Measurements from ENCODE around the gene DRAP1.

The DRAP1 gene

DNA sequence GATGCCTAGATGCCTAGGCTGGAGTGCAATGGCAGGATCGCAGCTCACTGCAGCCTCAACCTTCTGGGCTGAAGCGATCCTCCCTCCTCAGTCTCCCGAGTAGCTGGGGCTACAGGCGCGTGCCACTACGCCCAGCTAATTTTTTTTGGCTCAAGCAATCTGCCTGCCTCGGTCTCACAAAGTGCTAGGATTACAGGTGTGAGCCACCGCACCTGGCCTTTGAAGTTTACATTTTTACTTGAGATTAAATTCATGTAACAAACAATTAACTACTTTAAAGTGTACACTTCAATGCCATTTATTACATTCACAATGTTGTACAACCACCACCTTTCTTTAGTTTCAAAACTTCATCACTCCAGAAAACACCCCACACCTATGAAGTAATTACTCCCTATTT lies 15.5 kb upstream of the DRAP1 start:
- DNase-seq (ENCODE audit: low read depth): no peak

DNA sequence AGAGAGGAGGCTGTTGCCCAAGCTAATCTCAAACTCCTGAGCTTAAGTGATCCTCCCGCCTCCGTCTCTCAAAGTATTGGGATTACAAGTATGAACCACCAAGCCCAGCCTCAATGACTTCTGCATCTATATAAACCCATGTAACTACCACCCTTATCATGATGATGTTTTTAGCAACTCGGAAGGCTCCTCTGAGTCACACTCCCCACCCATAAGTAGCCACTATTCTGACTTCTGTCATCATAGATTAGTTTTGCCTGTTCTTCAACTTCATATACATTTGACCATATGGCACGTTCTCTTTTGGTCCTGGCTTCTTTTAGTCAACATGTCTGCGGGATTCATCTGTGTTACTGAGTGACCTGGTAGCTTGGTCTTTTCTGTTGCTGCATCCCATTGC lies 12.6 kb upstream of the DRAP1 start:
- DNase-seq (ENCODE audit: low read depth): no peak

DNA sequence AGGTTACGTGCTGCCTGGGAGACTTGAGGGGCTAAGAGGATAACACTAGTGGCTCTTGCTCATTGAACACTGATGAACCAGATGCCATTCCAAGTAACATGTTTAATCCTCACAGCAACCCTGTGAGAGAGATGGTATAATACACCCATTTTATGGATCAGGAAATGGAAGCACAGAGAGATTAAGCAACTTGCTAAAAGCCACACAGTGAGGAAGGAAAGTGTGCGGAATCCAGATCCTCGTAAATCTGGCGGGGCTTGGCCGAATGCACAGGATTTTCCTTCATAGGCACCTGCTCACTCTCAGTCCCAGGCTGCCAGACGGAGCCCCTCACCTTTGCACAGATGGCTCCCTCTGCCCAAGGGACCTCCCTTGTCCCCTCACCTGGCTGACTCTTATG lies 11.3 kb upstream of the DRAP1 start:
- no peak for DNase-seq (ENCODE audit: low read depth)

DNA sequence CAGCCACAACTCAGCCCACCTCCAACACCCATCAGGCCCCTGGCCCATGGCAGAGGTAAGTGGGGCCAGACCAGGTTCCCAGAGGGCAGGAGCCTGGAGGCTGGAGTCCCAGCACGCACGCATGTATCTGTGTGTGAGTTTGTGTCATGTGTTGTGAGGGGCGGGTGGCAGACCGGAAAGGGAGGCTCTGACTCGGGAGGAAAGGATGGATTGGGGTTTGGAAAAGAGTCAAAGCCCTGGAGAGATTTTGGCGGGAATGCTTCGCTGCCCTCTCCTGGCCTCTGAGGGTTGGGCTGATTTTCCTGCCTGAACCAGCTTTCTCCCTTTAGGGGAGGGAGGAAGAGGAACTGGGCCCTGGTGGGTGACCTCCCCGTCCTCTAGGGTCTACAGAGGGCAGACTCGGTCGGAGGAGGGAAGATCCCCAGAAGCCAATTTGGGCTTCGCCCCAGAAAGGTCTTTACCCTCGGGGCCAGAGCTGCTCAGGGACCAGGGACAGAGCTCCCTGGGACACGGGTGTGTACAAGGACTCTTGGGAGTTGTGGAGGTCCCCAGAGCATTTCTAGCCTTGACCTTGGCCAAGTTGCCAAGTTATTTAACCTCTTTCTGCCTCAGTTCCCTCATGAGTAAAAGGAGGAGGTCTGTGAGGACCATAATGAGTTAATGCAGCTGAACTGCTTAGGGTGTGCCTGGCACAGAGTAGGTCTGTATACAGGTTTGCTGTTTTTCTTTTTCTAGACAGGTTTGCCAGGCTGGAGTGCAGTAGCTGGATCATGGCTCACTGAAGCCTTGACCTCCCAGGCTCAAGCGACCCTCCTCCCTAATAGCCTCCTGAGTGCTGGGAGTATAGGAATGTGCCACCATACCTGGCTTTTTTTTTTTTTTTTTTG lies 7.3 kb upstream of the DRAP1 start:
- no peak for DNase-seq (ENCODE audit: low read depth)

DNA sequence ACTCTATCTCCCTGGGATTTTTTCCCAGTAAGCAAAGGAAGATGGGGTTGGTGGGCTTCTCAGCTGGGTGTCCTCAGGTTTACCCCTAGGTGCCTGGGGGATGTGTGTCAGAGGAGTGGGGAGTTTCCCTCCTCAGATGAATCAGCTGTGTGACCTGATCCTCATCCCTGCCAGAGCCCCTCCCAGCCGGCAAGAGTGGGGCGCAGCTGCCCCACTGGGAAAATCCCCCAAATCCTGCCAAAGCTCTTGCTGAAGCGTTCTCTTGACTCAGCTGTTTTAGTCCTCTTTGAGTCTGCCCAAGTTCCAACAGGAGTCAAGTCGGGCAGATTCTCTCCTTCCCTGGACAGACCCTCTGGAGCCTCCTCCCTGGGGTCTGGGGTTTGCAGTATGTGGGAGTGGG lies 6.4 kb upstream of the DRAP1 start:
- no peak for DNase-seq (ENCODE audit: low read depth)

DNA sequence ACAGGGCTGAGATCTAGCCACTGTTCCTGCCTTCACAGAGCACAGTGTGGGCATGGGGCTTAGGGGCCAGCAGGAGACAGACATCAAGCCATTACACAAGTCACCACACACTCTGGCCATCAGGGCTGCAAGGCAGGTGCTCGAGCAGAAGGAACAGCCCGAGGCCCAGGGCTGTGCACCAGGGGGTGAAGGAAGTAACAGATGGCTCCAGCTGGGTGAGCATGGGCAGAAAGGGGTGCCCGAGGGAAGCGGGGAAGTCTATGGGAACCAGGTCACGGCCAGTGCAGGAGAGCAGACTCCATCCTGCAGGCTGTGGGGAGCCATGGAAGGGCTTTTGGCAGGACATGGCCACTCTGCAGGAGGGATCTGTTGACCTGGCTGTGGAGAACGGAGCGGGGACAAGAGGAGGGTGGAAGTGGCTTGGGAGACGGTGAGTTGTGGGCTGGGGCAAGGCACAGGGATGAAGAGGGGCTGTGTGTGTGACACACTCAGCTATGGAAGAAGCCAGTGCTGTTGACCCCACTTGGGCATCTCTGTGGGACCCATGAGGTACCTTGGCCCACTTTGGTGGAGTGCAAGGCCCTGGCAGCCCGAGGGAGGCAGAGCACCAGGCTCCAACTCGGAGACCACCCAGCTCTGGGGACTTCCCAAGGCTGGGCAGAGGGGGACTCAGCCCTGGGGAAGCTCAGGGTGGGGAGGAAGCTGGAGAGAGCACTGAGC lies 4.0 kb upstream of the DRAP1 start:
- no peak for DNase-seq (ENCODE audit: low read depth)

DNA sequence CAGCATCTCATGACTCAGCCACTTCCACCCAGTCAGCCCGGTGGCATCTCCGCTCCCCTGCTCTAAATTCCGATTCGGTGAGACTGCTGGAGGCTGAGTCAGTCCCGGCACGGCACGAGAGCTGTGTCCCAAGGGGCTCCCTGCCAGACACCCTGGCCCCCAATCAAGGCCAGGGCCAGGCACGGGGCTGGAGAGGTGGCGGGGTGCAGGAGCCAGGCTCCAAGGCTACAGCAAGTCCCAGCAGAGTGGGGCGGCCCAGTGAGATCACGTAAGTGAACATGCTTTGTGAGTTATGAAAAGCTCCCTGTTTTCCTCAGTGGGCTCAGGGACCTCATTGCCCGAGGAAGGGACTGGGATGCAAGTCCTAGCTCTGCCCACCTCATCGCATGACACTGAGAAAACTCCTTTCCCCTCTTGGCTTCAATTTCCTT lies 3.4 kb upstream of the DRAP1 start:
- no peak for DNase-seq (ENCODE audit: low read depth)

DNA sequence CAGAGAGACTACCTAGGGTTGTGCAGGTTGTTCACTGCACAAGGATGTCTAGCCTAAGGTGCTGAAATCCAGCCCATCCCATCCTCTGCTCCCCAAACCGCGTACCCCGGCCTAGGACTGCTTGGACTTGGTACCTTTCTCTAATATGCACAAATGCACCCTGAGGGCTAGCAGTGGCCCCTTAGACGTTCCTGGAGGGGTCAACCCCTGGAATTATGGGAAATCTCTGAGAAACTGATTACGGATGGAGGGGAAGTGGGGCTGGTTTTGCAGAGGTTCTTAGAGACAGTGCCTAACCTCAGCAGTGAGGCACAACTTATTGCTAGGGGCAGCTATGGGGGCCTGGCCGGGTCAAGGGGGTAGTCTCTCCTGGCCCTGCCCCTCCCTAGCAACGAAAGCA lies 2.8 kb upstream of the DRAP1 start:
- no peak for DNase-seq (ENCODE audit: low read depth)

DNA sequence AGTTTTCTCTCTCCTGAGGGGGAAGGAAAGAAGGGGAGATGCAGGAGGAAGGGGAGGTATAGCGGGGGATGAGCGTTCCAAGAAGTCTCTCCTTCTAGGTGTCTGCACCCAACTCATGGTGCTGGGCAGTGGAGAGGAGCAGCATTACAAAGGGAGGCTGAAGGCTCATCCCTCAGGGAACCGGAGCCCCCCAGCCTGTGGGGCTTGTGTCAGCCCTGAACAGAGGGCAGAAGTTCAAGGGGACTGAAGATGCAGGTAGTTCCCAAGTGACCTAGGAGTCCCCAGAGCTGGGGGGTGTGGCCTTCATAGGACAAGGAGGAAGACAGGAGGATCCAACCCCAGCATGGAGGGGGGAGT lies 2.2 kb upstream of the DRAP1 start:
- no peak for DNase-seq (ENCODE audit: low read depth)

DNA sequence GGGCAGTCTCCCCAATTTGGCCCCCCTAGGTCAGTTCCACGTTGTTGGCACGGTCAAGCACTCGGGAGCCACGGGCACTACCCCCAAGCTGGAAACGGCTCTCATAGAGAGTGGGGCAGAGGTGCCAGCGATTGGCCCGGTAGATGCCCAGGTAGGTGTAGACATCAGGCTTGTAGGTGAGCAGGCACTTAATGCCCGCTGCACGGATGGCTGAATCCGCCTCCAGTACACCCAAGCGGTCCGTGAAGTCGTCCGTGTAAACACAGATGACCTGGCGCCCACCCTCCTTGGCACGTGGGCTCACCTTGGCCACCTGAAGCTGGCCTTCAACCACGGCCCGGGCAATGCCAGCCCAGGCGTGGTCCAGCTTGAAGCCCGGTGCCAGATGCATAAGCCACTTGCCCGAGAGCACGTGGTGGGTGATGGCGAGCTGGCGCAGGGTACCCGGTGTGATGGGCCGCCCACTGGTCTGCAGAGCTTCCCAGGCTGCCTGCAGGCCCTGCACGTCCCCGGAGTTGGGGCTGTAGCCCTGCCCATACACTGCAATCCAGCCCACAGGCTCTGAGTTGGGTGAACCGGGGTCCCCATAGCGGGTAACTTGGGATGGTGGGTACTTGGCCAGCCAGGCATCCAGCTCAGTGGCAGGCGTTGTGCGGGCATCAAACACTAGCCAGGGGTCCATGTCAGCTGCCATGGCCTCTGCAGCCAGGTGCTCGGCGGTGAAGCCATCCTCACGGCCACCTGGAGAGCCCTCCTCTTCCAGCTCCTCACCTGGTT lies 1.6 kb upstream of the DRAP1 start:
- DNase-seq (ENCODE audit: low read depth): no peak

DNA sequence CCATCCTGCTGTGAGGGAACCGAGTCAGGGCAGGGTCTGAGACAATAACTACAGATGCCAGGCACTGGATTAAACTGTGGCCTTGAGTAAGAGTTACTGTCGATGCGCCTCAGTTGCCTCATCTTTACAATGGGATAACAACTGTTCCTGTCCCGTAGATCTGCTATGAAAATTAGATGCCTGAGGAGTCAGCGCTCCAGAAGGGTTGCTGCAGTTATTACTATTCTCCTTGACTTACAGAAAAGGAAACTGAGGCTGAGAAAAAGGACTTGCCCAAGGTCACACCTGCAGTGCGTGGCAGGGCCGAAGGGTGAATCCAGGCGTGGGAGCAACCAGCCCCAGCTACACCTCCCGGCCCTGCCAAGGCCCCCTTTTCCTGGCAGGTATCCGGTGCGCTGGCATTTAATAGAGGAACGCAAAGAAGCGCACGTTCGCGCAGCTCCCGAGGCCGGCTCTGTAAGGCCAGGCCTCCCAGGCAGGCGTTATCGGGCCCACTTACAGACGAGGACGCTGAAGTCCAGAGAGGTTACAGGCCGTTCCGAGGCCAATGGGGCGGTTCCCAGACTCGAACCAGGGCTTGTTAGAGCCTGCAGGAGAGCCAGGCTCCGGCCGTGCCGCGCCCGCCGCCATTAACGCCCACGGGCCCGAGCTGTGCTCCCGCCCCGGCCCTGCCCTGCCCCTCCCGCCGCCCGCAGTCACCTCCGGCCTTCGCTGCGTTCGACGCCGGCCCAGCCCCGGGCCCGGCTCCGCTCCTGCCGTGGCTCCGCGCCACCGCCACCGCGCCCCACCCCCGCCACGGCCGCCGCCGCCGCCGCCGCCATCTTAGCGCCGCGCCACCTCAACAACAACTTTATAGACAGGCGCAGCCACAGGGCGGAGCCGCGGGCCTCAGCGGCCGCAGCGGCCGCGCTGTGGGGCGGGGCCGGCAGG lies 750 bp upstream of the DRAP1 start, which contains the start of gene C11orf68:
Gene C11orf68 (minus strand): TSS at position 852 of the 930 bp plus-strand sequence. CDS start 31 bp downstream, at position 821.
- DNase-seq (ENCODE audit: low read depth): no peak

DNA sequence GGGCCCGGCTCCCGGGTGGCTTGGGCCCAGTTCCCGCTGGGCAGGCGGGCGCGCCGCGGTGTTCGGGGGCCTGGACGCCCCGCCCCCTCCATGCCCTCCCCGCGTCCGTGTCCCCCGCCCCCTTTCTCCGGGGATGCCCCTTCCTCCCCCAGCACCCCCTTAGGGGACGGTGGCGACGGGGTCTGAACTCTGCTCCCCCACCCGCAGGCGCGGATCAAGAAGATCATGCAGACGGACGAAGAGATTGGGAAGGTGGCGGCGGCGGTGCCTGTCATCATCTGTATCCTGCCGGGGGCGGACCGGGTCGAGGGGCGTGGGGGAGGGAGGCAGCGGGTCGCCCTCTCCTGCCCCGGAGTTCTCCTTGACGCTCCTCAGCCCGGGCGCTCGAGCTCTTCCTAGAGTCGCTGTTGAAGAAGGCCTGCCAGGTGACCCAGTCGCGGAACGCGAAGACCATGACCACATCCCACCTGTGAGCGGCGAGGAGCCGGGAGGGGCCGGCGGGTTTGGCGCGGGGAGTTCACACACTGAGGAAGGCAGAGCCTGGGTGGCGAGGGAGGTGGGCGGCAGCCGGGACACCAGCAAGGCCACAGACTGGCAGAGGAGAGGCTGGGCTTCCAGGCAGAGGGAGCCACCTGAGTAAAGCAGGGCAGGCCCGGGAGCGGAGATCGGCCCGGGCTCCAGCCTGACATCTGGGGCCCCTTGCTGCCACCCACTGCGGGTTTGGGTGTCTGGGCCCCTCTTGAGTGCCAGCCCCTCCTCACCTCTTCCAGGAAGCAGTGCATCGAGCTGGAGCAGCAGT lies 546 bp downstream of the DRAP1 start:
- no peak for DNase-seq (ENCODE audit: low read depth)

DNA sequence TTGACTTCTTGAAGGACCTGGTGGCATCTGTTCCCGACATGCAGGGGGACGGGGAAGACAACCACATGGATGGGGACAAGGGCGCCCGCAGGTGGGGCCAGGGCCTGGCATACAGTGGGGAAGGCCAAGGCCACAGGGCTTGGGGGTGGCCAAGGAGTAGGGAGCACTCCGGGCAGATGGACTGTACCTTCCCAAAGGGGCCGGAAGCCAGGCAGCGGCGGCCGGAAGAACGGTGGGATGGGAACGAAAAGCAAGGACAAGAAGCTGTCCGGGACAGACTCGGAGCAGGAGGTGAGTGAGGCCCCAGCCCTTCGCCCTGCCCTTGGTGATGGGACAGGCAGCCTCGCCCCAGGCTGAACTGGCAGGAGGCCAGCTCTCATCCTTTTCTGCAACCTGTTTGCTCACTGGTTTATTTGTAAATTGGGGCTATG lies 1.2 kb downstream of the DRAP1 start:
- no peak for DNase-seq (ENCODE audit: low read depth)

DNA sequence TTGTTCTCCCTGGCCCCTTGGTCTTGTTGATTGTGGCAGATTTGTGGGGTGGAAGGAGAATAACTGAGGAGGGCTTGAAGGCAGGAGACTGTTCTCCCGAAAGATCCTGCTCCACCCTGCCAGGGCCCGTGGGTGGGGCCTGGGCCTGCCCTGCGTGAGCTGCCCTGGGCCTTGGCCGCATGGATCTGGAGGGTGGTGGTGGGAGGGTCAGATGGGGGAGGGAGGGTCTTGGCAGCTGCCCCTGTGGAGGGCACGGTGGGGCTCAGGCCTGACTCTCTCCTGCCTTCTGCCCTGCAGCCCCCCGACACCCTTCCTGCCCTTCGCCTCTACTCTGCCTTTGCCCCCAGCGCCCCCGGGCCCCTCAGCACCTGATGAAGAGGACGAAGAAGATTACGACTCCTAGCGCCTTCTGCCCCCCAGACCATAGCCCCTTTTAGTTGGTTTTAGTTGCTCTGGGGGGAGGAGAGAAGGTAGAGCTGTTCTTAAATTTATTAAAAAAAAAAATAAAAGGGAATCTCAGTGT lies 1.9 kb downstream of the DRAP1 start:
- no peak for DNase-seq (ENCODE audit: low read depth)

DNA sequence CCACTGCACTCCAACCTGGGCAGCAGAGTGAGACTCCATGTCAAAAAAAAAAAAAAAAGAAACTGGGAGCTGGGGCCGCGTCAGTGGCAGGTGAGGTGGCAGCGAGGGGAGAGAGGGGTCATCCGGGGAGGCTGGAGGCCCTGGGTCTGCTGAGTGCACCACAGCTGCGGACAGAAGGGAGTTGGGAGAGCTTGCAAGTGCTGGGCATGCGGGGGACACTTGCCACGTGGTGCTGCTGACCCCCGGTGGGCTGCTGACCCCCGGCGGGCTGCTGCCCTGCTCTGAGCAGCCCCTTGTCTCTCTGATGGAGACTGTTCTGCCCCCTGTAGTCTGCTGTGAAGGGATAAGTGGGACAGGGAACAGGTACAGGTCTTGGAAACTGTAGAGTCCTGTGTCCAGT lies 2.6 kb downstream of the DRAP1 start:
- no peak for DNase-seq (ENCODE audit: low read depth)

DNA sequence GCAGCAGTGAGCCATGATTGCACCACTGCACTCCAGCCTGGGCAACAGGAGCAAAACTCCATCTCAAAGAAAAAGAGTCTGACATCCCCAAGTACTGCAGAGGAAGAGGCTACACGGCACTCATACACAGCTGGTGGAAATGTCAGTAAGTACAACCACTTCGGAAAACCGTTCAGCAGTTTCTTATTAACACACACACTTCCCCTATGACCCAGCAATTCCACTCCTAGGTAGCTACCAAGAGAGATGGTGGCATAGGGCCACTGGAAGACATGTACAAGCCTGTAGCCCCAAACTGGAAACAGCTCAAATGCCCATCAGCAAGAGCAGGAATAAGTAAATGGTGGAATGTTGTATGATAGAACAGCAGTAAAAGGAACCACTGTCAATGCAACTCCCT lies 3.3 kb downstream of the DRAP1 start:
- DNase-seq (ENCODE audit: low read depth): no peak

DNA sequence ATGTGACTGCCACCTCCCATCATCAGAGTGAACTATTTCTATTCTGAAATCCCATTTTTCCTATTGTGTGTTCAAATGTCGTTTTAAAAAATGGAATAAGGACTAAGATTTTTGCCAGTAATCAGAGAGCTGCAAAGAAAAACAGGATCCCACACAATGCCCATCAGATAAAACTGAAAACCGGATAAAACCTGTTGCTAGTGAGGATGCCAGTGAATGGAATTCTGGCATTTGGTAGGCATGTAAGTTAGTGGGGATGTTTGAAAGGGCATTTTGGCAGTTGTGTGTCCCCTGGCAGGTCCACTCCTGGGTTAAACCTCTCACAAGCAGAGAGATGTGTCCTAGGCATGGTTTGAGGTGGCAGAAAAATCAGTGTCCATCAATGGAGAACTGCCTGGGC lies 6.2 kb downstream of the DRAP1 start:
- DNase-seq (ENCODE audit: low read depth): no peak

DNA sequence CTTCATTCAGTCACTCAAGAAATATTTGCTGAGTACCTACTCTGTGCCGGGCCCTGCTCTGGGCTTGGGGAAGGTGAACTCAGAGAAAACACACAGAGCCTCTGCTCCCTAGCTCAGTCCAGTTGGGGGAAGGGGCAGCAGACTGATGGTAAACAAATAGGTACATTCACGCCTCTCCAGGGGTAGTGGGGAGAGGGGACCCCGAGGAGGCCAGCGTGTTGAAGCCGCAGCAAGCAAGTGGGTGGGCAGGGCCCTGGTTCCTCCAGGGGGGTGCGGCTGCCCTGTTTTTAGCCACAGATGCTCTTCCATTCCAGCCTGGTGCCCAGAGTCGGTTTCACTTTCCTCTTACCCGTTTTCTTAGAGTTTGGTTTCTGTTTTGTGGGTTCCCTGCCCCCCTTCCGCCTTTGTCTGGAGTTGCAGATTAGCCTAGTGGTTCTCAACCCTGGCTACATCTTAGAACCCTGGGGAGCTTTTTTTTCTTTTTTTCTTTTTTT lies 8.7 kb downstream of the DRAP1 start:
- peak; percentile 61 for DNase-seq (ENCODE audit: low read depth)

DNA sequence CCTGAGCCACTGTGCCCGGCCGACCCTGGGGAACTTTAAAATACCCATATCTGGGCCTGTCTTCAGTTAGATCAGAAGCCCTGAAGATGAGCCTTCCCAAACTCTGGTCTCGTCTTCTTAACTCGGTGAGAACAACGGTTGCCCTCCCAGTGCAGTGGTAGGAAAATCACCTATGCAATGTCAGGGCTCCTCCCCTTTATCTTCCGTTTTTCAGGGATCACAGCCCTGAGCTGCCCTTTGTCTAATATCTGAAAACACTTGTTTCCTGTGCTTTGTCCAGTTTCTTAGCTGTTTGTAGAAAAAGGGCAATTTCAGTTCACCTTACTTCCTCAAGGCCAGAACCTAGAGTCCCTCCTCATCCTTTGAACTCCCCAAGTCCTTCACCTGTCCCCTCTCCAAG lies 9.4 kb downstream of the DRAP1 start:
- DNase-seq (ENCODE audit: low read depth): no peak

All from stimulated activated CD8-positive, alpha-beta memory T cell treated with anti-CD3 and anti-CD28 coated beads, Interleukin-15, amount 100 ng/mL, for 1 hour (primary cell).